Neural cell (in vitro differentiated cells): ENCODE results near the gene CH25H. TPM values are rescaled to one million over a fixed set of nuclear protein-coding genes. Genes with fewer than 3 reads are reported as not detected.
A peak's percentile ranks its signal among the peaks of the same experiment; 100 is the strongest.

ENCODE experiments used
- H2AFZ ChIP-seq: fragments of 200-600, 300-800 bp; sonication (generic), shearing (Covaris generic); 2 replicates; pipeline ENCODE4 v1.6.0; 2014; ENCODE audit warnings: low read depth, mild to moderate bottlenecking, antibody characterized with exemption, low read length, moderate library complexity
- H3F3A ChIP-seq: fragments of 200-600 bp; shearing (Covaris generic); 2 replicates; pipeline ENCODE4 v1.6.1; 2016; ENCODE audit warnings: mild to moderate bottlenecking, moderate library complexity, mixed read lengths, antibody characterized with exemption, low read length; ENCODE audit not compliant: insufficient read depth, poor library complexity, severe bottlenecking
- H3K27ac ChIP-seq: fragments of 200-600, 300-800 bp; sonication (generic), shearing (Covaris generic); 2 replicates; pipeline ENCODE4 v1.5.1; 2014; ENCODE audit warnings: mild to moderate bottlenecking, low read length, moderate library complexity
- H3K27me3 ChIP-seq: fragments of 300-800, 200-600 bp; sonication (generic), shearing (Covaris generic); 2 replicates; pipeline ENCODE4 v1.6.0; 2014; ENCODE audit warnings: mild to moderate bottlenecking, low read depth, low read length, moderate library complexity; ENCODE audit not compliant: insufficient read depth
- H3K36me3 ChIP-seq: fragments of 300-800, 200-600 bp; sonication (generic), shearing (Covaris generic); 2 replicates; pipeline ENCODE4 v1.5.1; 2014; ENCODE audit warnings: mild to moderate bottlenecking, antibody characterized with exemption, low read length, moderate library complexity; ENCODE audit not compliant: insufficient read depth
- H3K4me2 ChIP-seq: fragments of 300-800, 200-600 bp; sonication (generic), shearing (Covaris generic); 2 replicates; pipeline ENCODE4 v1.6.0; 2014; ENCODE audit warnings: mild to moderate bottlenecking, low read length
- H3K4me3 ChIP-seq: fragments of 300-800, 200-600 bp; sonication (generic), shearing (Covaris generic); 2 replicates; pipeline ENCODE4 v1.5.1; 2014; ENCODE audit warnings: mild to moderate bottlenecking, low read length, moderate library complexity
- H3K79me2 ChIP-seq: fragments of 200-600 bp; shearing (Covaris generic); replicated peaks from 2 replicates; pipeline ENCODE4 v1.6.0; 2014; ENCODE audit warnings: mild to moderate bottlenecking, low read length, moderate library complexity; ENCODE audit not compliant: insufficient read depth
- H3K9ac ChIP-seq: fragments of 300-800, 200-600 bp; sonication (generic), shearing (Covaris generic); 2 replicates; pipeline ENCODE4 v1.6.1; 2016; ENCODE audit warnings: mild to moderate bottlenecking, low read length, mixed read lengths
- H3K9me2 ChIP-seq: fragments of 200-600 bp; shearing (Covaris generic); 2 replicates; pipeline ENCODE4 v1.6.1; 2016; ENCODE audit warnings: mild to moderate bottlenecking, low read length, mixed read lengths; ENCODE audit not compliant: insufficient read depth
- H3K9me3 ChIP-seq: fragments of 200-600, 300-800 bp; sonication (generic), shearing (Covaris generic); 2 replicates; pipeline ENCODE4 v1.6.1; 2016; ENCODE audit warnings: mild to moderate bottlenecking, mixed run types, low read length, moderate library complexity, mixed read lengths
- H4K20me1 ChIP-seq: fragments of 200-600 bp; shearing (Covaris generic); 2 replicates; pipeline ENCODE4 v1.6.1; 2016; ENCODE audit warnings: mild to moderate bottlenecking, mixed run types; ENCODE audit not compliant: insufficient read depth
- CTCF ChIP-seq: fragments of 450-650 bp; IDR thresholded peaks from 2 replicates; pipeline ENCODE4 v1.5.1; 2014; ENCODE audit warnings: antibody characterized with exemption, mild to moderate bottlenecking, moderate library complexity; ENCODE audit not compliant: poor library complexity, severe bottlenecking
- EP300 ChIP-seq: fragments of 450-650 bp; conservative IDR thresholded peaks from 2 replicates; pipeline ENCODE4 v1.6.1; 2014; ENCODE audit warnings: antibody characterized with exemption, mild to moderate bottlenecking, moderate library complexity; ENCODE audit not compliant: poor library complexity, severe bottlenecking
- EZH2 ChIP-seq: fragments of 200-600, 300-800 bp; shearing (Covaris generic), sonication (generic); IDR thresholded peaks from 2 replicates; pipeline ENCODE4 v1.6.1; 2014; ENCODE audit warnings: antibody characterized with exemption, low read length, borderline replicate concordance, mild to moderate bottlenecking; ENCODE audit not compliant: insufficient read depth, poor library complexity, severe bottlenecking
- MXI1 ChIP-seq: fragments of 450-650 bp; conservative IDR thresholded peaks from 2 replicates; pipeline ENCODE4 v1.6.1; 2014; ENCODE audit warnings: antibody characterized with exemption, mild to moderate bottlenecking; ENCODE audit not compliant: poor library complexity, severe bottlenecking
- POLR2AphosphoS5 ChIP-seq: IDR thresholded peaks from 2 replicates; pipeline ENCODE4 v1.6.1; 2012
- RAD21 ChIP-seq: fragments of 450-650 bp; conservative IDR thresholded peaks from 2 replicates; pipeline ENCODE4 v1.6.1; 2014; ENCODE audit warnings: antibody characterized with exemption, mild to moderate bottlenecking, moderate library complexity
- REST ChIP-seq: IDR thresholded peaks from 2 replicates; pipeline ENCODE4 v1.6.1; 2012; ENCODE audit warnings: borderline replicate concordance
- SMC3 ChIP-seq: fragments of 450-650 bp; conservative IDR thresholded peaks from 2 replicates; pipeline ENCODE4 v1.6.1; 2014; ENCODE audit warnings: antibody characterized with exemption, mild to moderate bottlenecking, moderate library complexity; ENCODE audit not compliant: poor library complexity
- TAF1 ChIP-seq: IDR thresholded peaks from 2 replicates; pipeline ENCODE4 v1.6.1; 2012; ENCODE audit warnings: low read depth
- polyA plus RNA-seq: library from polyadenylated mRNA; depleted of rRNA; stranded (reverse); fragments of >200 nt; gene quantifications from 2 replicates; pipeline ENCODE4 v1.2.3, GENCODE V29; 2014

The CH25H gene
- polyA plus RNA-seq, 1 donor from 2014 or later: 0.22 TPM

GRCh38 chr10:89214566-89215165 lies 7.5 kb upstream of the CH25H start:
- no peak overlapping the region for H3K4me2 ChIP-seq
- H3K9me3 ChIP-seq: no peaks in the 10 kb centered on the region
- H4K20me1 ChIP-seq: no peaks in the 10 kb centered on the region
- no peaks in the 10 kb centered on the region for H3K9me2 ChIP-seq
- H3K36me3 ChIP-seq: no peaks in the 10 kb centered on the region
- H3K79me2 ChIP-seq: no peaks in the 10 kb centered on the region
- H2AFZ ChIP-seq: no peak overlapping the region
- TF ChIP-seq POLR2AphosphoS5: no peak
- TF ChIP-seq TAF1: no peak
- TF ChIP-seq MXI1: no peak
- no peak for TF ChIP-seq EZH2
- no peak for TF ChIP-seq RAD21
- no peak for TF ChIP-seq CTCF
- H3K4me3 ChIP-seq: no peak overlapping the region
- H3F3A ChIP-seq: peaks cover 4% of the 10 kb centered on the region
- peaks cover 10% of the 10 kb centered on the region for H3K27me3 ChIP-seq
- H3K27ac ChIP-seq: no peak overlapping the region
- H3K9ac ChIP-seq: no peak overlapping the region

- Histone ChIP-seq H3K4me2 (no peak overlapping the region), H3K27ac (no peak overlapping the region), H3K9ac (no peak overlapping the region)
Observed at GRCh38 chr10:89213191-89213808, 6.2 kb upstream of the CH25H start.

More at GRCh38 chr10:89213191-89213808, 6.2 kb upstream of the CH25H start:
- Histone ChIP-seq H3K79me2 (no peaks in the 10 kb centered on the region), H2AFZ (no peak overlapping the region), H3K36me3 (no peaks in the 10 kb centered on the region), H3K4me3 (no peak overlapping the region), H3K9me2 (no peaks in the 10 kb centered on the region), H3K27me3 (peaks cover 24% of the 10 kb centered on the region), H4K20me1 (no peaks in the 10 kb centered on the region), H3K9me3 (no peaks in the 10 kb centered on the region), H3F3A (peaks cover 4% of the 10 kb centered on the region)
- TF ChIP-seq RAD21 (peak; percentile 81), EP300 (no peak), TAF1 (no peak), POLR2AphosphoS5 (no peak), CTCF (peak; percentile 75), SMC3 (peak; percentile 84), EZH2 (no peak), REST (no peak), MXI1 (no peak)
